Endodermal cell (in vitro differentiated cells): Measurements from ENCODE around the gene CRYZL1. TPM values are rescaled to one million over a fixed set of nuclear protein-coding genes. Genes with fewer than 3 reads are reported as not detected.

Experiments used
- DNase-seq: peaks from one replicate; pipeline ENCODE4 v3.0.0-alpha.2; 2017
- H3K27ac ChIP-seq: 2 replicates; pipeline ENCODE4 v1.5.1; 2013; ENCODE audit warnings: mild to moderate bottlenecking, low read depth, low read length, moderate library complexity
- H3K27me3 ChIP-seq: 2 replicates; pipeline ENCODE4 v1.6.1; 2013; ENCODE audit warnings: mild to moderate bottlenecking, low read length, moderate library complexity; ENCODE audit not compliant: insufficient read depth, control insufficient read depth, poor library complexity, severe bottlenecking
- H3K36me3 ChIP-seq: 2 replicates; pipeline ENCODE4 v1.7.0; 2013; ENCODE audit warnings: mild to moderate bottlenecking, low read length, moderate library complexity; ENCODE audit not compliant: control insufficient read depth, insufficient read depth
- H3K4me1 ChIP-seq: one replicate; pipeline ENCODE4 v1.7.0; 2013; ENCODE audit warnings: low read length; ENCODE audit not compliant: control insufficient read depth, insufficient read depth
- H3K4me3 ChIP-seq: 2 replicates; pipeline ENCODE4 v1.5.1; 2013; ENCODE audit warnings: mild to moderate bottlenecking, low read length, moderate library complexity
- H3K9ac ChIP-seq: 2 replicates; pipeline ENCODE4 v1.6.1; 2013; ENCODE audit warnings: mild to moderate bottlenecking, low read length, moderate library complexity; ENCODE audit not compliant: poor library complexity, severe bottlenecking; ENCODE audit errors: extremely low read depth
- H3K9me3 ChIP-seq: 2 replicates; pipeline ENCODE4 v1.6.1; 2013; ENCODE audit warnings: mild to moderate bottlenecking, low read length, moderate library complexity; ENCODE audit not compliant: control insufficient read depth
- H3K27ac Mint-ChIP-seq: 2 replicates; pipeline ENCODE4 v1.8.0; 2020; ENCODE audit warnings: mixed read lengths
- H3K27me3 Mint-ChIP-seq: 2 replicates; pipeline ENCODE4 v1.8.0; 2021; ENCODE audit warnings: mild to moderate bottlenecking, mixed read lengths; ENCODE audit not compliant: insufficient read depth
- H3K36me3 Mint-ChIP-seq: 2 replicates; pipeline ENCODE4 v1.8.0; 2020; ENCODE audit warnings: low read depth, mixed read lengths
- H3K4me1 Mint-ChIP-seq: 2 replicates; pipeline ENCODE4 v1.8.0; 2020; ENCODE audit warnings: mixed read lengths
- H3K4me3 Mint-ChIP-seq: 2 replicates; pipeline ENCODE4 v1.8.0; 2020; ENCODE audit warnings: mild to moderate bottlenecking, moderate library complexity, mixed read lengths
- H3K9me3 Mint-ChIP-seq: 2 replicates; pipeline ENCODE4 v1.8.0; 2020; ENCODE audit warnings: mild to moderate bottlenecking, mixed read lengths
- WGBS, 2 experiments: methylation state at CpG; one replicate each; pipeline versions ENCODE4 v1.1.5 to v1.1.7; 2013; ENCODE audit warnings: missing lambda C conversion rate in 2 of 2, mixed read lengths in 1 of 2; ENCODE audit not compliant: insufficient coverage in 1 of 2, insufficient read length in 1 of 2; 5-methylcytosine and 5-hydroxymethylcytosine counted together
- total RNA-seq, 2 donors: library from RNA; stranded (reverse); fragmentation: NEBNext Ultra II Directional in 1 of 2; extraction: Animal tissue kit (Norgen Biotek cat#: 25700) in 1 of 2; gene quantifications; 2 replicates in 1 of 2; 3 replicates in 1 of 2; pipeline ENCODE4 v1.2.1, GENCODE V29; 2021
- TF ChIP-seq, protein P1 (sequence below): fragments of 200-600 bp; sonication (generic); conservative IDR thresholded peaks from 2 replicates; pipeline ENCODE4 v1.5.0; 2021; ENCODE audit warnings: antibody characterized with exemption, mild to moderate bottlenecking

Gene CRYZL1
- total RNA-seq, 2 donors from 2014 or later: 33.8 to 51.0 TPM

DNA sequence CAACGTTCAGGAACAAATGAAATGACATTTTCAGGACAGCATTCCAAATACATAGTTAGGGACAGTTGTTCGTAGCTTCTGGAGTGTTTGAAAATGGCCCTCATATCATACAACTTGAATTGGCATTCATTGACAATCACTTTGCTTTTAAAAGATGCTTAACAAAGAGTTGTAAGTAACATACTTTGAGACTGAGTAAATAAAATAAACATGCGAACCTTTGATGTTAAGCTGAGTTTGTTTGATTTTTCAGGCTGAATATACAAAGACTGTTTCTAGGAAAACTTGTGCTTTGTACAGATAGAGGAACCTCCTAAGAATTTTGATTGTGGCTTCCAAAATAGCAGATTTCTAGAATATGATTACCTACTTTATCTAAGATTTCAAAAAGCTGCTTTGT lies 46.1 kb upstream of the CRYZL1 start:
- no peak overlapping the region for H3K27ac ChIP-seq
- peaks cover 11% of the 10 kb centered on the region for H3K4me1 ChIP-seq
- 89% methylated on average over 3 of the region's 3 CpGs; no CpG with 5 or more reads in 1 of the 2 experiments for WGBS, 2 experiments
- no peak overlapping the region for H3K9ac ChIP-seq
- no peak overlapping the region for H3K27ac Mint-ChIP-seq
- H3K27me3 Mint-ChIP-seq: no peaks in the 10 kb centered on the region
- H3K4me1 Mint-ChIP-seq: peaks cover 63% of the 10 kb centered on the region
- no peaks in the 10 kb centered on the region for H3K9me3 Mint-ChIP-seq
- TF ChIP-seq, protein P1, sequence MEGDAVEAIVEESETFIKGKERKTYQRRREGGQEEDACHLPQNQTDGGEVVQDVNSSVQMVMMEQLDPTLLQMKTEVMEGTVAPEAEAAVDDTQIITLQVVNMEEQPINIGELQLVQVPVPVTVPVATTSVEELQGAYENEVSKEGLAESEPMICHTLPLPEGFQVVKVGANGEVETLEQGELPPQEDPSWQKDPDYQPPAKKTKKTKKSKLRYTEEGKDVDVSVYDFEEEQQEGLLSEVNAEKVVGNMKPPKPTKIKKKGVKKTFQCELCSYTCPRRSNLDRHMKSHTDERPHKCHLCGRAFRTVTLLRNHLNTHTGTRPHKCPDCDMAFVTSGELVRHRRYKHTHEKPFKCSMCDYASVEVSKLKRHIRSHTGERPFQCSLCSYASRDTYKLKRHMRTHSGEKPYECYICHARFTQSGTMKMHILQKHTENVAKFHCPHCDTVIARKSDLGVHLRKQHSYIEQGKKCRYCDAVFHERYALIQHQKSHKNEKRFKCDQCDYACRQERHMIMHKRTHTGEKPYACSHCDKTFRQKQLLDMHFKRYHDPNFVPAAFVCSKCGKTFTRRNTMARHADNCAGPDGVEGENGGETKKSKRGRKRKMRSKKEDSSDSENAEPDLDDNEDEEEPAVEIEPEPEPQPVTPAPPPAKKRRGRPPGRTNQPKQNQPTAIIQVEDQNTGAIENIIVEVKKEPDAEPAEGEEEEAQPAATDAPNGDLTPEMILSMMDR: no peak
- no peak overlapping the region for H3K4me3 Mint-ChIP-seq
- H3K36me3 ChIP-seq: no peaks in the 10 kb centered on the region
- no peak for DNase-seq
- no peaks in the 10 kb centered on the region for H3K36me3 Mint-ChIP-seq
- H3K27me3 ChIP-seq: no peaks in the 10 kb centered on the region
- no peak overlapping the region for H3K4me3 ChIP-seq
- no peaks in the 10 kb centered on the region for H3K9me3 ChIP-seq

DNA sequence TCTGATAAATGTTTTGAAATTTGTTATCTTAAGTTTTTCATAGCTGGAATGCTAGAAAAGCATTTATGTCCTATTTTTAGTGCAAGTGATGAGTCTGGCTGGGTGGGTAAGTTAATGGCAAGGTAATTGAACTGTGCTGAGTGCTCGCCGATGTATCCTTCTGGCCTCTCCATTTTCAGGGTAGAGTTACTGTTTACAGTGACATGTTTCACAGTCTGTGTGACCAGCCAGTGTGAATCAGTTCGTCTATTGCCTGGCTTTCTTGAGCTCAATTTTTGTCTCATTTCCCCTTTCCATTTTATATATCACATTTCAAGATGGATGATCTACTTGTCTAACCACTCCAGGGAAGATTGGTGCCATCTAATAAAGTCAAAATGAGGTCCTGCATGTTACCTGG lies 44.8 kb upstream of the CRYZL1 start:
- Histone ChIP-seq H3K4me1 (peaks cover 11% of the 10 kb centered on the region), H3K36me3 (no peaks in the 10 kb centered on the region), H3K27me3 (no peaks in the 10 kb centered on the region), H3K27ac (no peak overlapping the region), H3K9ac (no peak overlapping the region), H3K4me3 (no peak overlapping the region), H3K9me3 (no peaks in the 10 kb centered on the region)
- no peak for DNase-seq
- H3K4me3 Mint-ChIP-seq: no peak overlapping the region
- TF ChIP-seq, protein P1: no peak
- H3K9me3 Mint-ChIP-seq: no peaks in the 10 kb centered on the region
- H3K27me3 Mint-ChIP-seq: no peaks in the 10 kb centered on the region
- no peaks in the 10 kb centered on the region for H3K36me3 Mint-ChIP-seq
- WGBS, 2 experiments: 93 to 100% methylated on average over 1 to 3 of the region's 3 CpGs
- peaks cover 54% of the 10 kb centered on the region for H3K4me1 Mint-ChIP-seq
- H3K27ac Mint-ChIP-seq: peak overlapping the region; percentile 12

DNA sequence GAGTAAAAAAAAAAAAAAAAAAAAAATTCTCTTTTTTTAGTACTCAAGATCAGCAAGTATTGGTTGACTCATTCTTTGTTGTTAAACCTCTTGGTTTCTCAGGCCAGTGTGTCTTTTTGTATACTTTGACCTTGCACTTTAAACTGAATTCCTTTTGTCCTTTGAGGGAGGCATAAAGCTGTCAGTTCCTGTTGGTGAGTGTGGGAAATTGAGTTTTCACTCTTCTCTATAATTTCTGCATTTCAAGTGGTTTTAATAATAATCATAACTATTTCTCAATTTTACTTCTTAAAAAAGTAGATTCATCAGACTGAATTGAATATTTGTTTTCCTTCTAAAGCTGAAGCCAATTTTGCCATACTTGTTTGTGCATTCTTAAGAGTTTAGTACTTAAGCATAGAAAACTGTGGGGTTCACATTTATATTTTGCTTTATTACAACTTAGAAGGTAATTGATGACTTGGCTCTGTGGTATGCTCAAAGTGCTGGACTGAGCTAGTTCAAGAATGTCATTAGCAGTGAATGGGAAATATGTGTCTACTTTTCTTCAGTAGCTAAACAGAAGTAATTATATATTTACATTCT lies 44.2 kb upstream of the CRYZL1 start:
- Mint-ChIP-seq H3K9me3 (no peaks in the 10 kb centered on the region), H3K27me3 (no peaks in the 10 kb centered on the region), H3K36me3 (peaks cover 6% of the 10 kb centered on the region), H3K4me3 (no peak overlapping the region), H3K27ac (peak overlapping the region; percentile 94), H3K4me1 (peaks cover 53% of the 10 kb centered on the region)
- H3K27me3 ChIP-seq: no peaks in the 10 kb centered on the region
- H3K4me3 ChIP-seq: no peak overlapping the region
- H3K9me3 ChIP-seq: no peaks in the 10 kb centered on the region
- DNase-seq: no peak
- peak overlapping the region; percentile 82 for H3K27ac ChIP-seq
- TF ChIP-seq, protein P1: no peak
- no peaks in the 10 kb centered on the region for H3K36me3 ChIP-seq
- no peak overlapping the region for H3K9ac ChIP-seq
- peaks cover 11% of the 10 kb centered on the region for H3K4me1 ChIP-seq
